K562 (cell line): Measurements from ENCODE around the gene PRF1. TPM values are rescaled to one million over a fixed set of nuclear protein-coding genes. Genes with fewer than 3 reads are reported as not detected.

ENCODE experiments used
- ARID3B ChIP-seq: fragments of 250-450 bp; sonication (Bioruptor Pico); IDR thresholded peaks from 2 replicates; pipeline ENCODE4 v1.4.0; 2020; ENCODE audit warnings: borderline replicate concordance
- EHMT2 ChIP-seq: fragments of 450-650 bp; IDR thresholded peaks from 2 replicates; pipeline ENCODE4 v1.6.1; 2018; ENCODE audit warnings: antibody characterized with exemption
- EP400 ChIP-seq: fragments of 450-650 bp; IDR thresholded peaks from 2 replicates; pipeline ENCODE4 v1.6.1; 2017; ENCODE audit warnings: antibody characterized with exemption, mild to moderate bottlenecking, moderate library complexity
- HDAC6 ChIP-seq: IDR thresholded peaks from 2 replicates; pipeline ENCODE4 v1.6.1; 2012; ENCODE audit warnings: low read depth, mild to moderate bottlenecking, control low read depth, inconsistent platforms, low read length, moderate library complexity
- KDM1A ChIP-seq, 2 experiments: fragments of 450-650 bp; IDR thresholded peaks; 2 replicates each; pipeline ENCODE4 v1.6.1; 2016; ENCODE audit warnings: mild to moderate bottlenecking in 2 of 2
- REST ChIP-seq, 2 experiments: fragments of 450-650 bp; formaldehyde crosslinking in 1 of 2; IDR thresholded peaks; 2 replicates each; pipeline versions ENCODE4 v1.4.0 to v1.6.1; 2014 to 2020; ENCODE audit warnings: mild to moderate bottlenecking in 2 of 2, borderline replicate concordance in 1 of 2, low read depth in 1 of 2
- TEAD1 ChIP-seq, 2 experiments: fragments of 450-650 bp in 1 of 2; sonication (generic) in 1 of 2; formaldehyde crosslinking; IDR thresholded peaks; 2 replicates each; pipeline versions ENCODE4 v1.4.0 to v1.8.0; 2020 to 2022; ENCODE audit warnings: mild to moderate bottlenecking in 2 of 2, missing genetic modification reagents in 1 of 2
- TEAD4 ChIP-seq, 2 experiments: sonication (generic) in 1 of 2; formaldehyde crosslinking in 1 of 2; IDR thresholded peaks; 2 replicates each; pipeline versions ENCODE4 v1.6.1 to v1.8.0; 2012 to 2022; ENCODE audit warnings: borderline replicate concordance in 1 of 2, inconsistent platforms in 1 of 2, low read length in 1 of 2, mild to moderate bottlenecking in 1 of 2, missing genetic modification reagents in 1 of 2
- TGIF2 ChIP-seq: sonication (generic); formaldehyde crosslinking; IDR thresholded peaks from 2 replicates; pipeline ENCODE4 v1.8.1; 2022; ENCODE audit warnings: mild to moderate bottlenecking, missing genetic modification reagents, moderate library complexity
- ZFP36 ChIP-seq: fragments of 150-350 bp; IDR thresholded peaks from 2 replicates; pipeline ENCODE4 v1.6.1; 2018; ENCODE audit warnings: low read length, low read depth; ENCODE audit not compliant: partially characterized antibody
- ZNF3 ChIP-seq: fragments of 250-450 bp; sonication (Bioruptor Pico); IDR thresholded peaks from 2 replicates; pipeline ENCODE4 v1.5.0; 2021; ENCODE audit warnings: mild to moderate bottlenecking, moderate library complexity
- ZNF395 ChIP-seq: fragments of 200-800 bp; sonication (Bioruptor generic); IDR thresholded peaks from 2 replicates; pipeline ENCODE4 v1.6.1; 2017; ENCODE audit warnings: missing genetic modification characterization, missing compliant biosample characterization
- ZNF444 ChIP-seq: fragments of 250-450 bp; sonication (Bioruptor Pico); IDR thresholded peaks from 2 replicates; pipeline ENCODE4 v1.4.0; 2020; ENCODE audit warnings: mild to moderate bottlenecking, moderate library complexity
- ZNF766 ChIP-seq: fragments of 200-800 bp; sonication (Bioruptor generic); conservative IDR thresholded peaks from 2 replicates; pipeline ENCODE4 v1.6.1; 2016; ENCODE audit warnings: missing genetic modification characterization, missing compliant biosample characterization
- polyA plus RNA-seq, 8 experiments: library from polyadenylated mRNA; depleted of rRNA in 4 of 8; stranded (reverse) in 5 of 8; unstranded in 3 of 8; fragments of >200 nt; fragmentation: Nextera tagmentation in 2 of 8; fragmentation: Illumina TruSeq in 1 of 8; extraction: Ambion mirVana in 2 of 8; extraction: Trizol in 1 of 8; gene quantifications; 2 replicates each; pipeline versions ENCODE4 v1.2.1 to v1.2.3, GENCODE V29; 2011 to 2014; ENCODE audit warnings: inconsistent platforms in 1 of 8, missing spikeins in 1 of 8
- total RNA-seq, 7 experiments: library from RNA; depleted of rRNA in 6 of 7; stranded (reverse); fragments of >200 nt in 6 of 7; fragmentation: Illumina TruSeq in 2 of 7; extraction: Trizol in 2 of 7; gene quantifications; 2 replicates each; pipeline versions ENCODE4 v1.2.1 to v1.2.3, GENCODE V29; 2011 to 2021; ENCODE audit warnings: low replicate concordance in 1 of 7

The PRF1 gene
- total and polyA plus RNA-seq, 9 of the 15 experiments (the other 6 are each of a cell fraction or from before 2014, with no cell fraction given): 3.8 to 8.6 (median 6.3) TPM

- peak; percentile 19; the same call in 1 of the 2 replicates for TF ChIP-seq TEAD4 (IDR thresholded peaks at IDR 0.05; ENCODE audit: low read length)
- TF ChIP-seq TEAD4 (CRISPR knock-in tag; IDR thresholded peaks at IDR 0.05; ENCODE audit: borderline replicate concordance): no peak
- TF ChIP-seq ZNF444 (CRISPR knock-in tag): 0 out of 2 replicates have a peak, but pooled peaks have one; percentile 53
- TF ChIP-seq HDAC6: no peak
- TF ChIP-seq REST (IDR thresholded peaks at IDR 0.05; ENCODE audit: borderline replicate concordance): peak; percentile 19; the same call in 1 of the 2 replicates
- TF ChIP-seq REST (CRISPR knock-in tag; IDR thresholded peaks at IDR 0.05; ENCODE audit: low read depth): no peak
- peak; percentile 88 for TF ChIP-seq ZFP36
- TF ChIP-seq ZNF766: no peak
- TF ChIP-seq TEAD1 (CRISPR knock-in tag; IDR thresholded peaks at IDR 0.05): peak in 1 of 2 experiments; percentile 41; a peak in 1 of 4 replicates
- no peak for TF ChIP-seq EHMT2
- TF ChIP-seq TGIF2 (CRISPR knock-in tag): no peak
- TF ChIP-seq ARID3B (CRISPR knock-in tag): no peak
- TF ChIP-seq ZNF395 (CRISPR knock-in tag): peak; percentile 27; the same call in 1 of the 2 replicates
- peak in 1 of 2 experiments; percentile 19; a peak in 1 of 4 replicates for TF ChIP-seq KDM1A (IDR thresholded peaks at IDR 0.05)
- no peak for TF ChIP-seq EP400
- no peak for TF ChIP-seq ZNF3 (CRISPR knock-in tag)
These were observed 5.4 kb downstream of the PRF1 start (continued) for GRCh38 chr10:70596860-70597809.
